ENCODE results near the gene MAPRE3.

Gene MAPRE3

DNA sequence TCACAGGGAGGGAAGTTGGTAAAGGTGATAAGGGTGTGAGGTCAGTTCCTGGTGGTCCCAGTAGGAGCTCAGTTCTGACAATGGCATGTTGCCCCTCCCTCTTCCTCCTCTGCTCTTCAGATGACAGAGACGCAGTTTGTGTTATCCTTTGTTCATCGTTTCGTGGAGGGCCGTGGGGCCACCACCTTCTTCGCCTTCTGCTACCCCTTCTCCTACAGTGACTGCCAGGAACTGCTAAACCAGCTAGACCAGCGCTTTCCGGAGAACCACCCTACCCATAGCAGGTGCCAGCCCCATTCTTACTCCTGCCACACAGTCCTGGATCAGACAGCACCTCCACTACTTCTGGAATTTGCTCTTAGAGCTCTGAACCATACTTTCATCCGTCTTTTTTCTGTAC, 83.3 kb downstream of the MAPRE3 start:
- DNase-seq = no peak
- Histone ChIP-seq H3K27ac (no peak overlapping the region), H3K9me3 (ENCODE audit: severe bottlenecking) (no peaks in the 10 kb centered on the region), H3K27me3 (ENCODE audit: insufficient read depth, low read depth, severe bottlenecking) (no peaks in the 10 kb centered on the region), H3K36me3 (peaks cover 60% of the 10 kb centered on the region), H3K4me3 (ENCODE audit: low read depth, low read length) (no peak overlapping the region)
- TF ChIP-seq, protein P1, sequence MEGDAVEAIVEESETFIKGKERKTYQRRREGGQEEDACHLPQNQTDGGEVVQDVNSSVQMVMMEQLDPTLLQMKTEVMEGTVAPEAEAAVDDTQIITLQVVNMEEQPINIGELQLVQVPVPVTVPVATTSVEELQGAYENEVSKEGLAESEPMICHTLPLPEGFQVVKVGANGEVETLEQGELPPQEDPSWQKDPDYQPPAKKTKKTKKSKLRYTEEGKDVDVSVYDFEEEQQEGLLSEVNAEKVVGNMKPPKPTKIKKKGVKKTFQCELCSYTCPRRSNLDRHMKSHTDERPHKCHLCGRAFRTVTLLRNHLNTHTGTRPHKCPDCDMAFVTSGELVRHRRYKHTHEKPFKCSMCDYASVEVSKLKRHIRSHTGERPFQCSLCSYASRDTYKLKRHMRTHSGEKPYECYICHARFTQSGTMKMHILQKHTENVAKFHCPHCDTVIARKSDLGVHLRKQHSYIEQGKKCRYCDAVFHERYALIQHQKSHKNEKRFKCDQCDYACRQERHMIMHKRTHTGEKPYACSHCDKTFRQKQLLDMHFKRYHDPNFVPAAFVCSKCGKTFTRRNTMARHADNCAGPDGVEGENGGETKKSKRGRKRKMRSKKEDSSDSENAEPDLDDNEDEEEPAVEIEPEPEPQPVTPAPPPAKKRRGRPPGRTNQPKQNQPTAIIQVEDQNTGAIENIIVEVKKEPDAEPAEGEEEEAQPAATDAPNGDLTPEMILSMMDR (IDR thresholded peaks at IDR 0.05; ENCODE audit: low read depth, low read length) = no peak

GRCh38 chr2:27054721-27055120, 84.3 kb downstream of the MAPRE3 start:
- Histone ChIP-seq H3K27me3 (ENCODE audit: insufficient read depth, low read depth, severe bottlenecking) (no peaks in the 10 kb centered on the region), H3K4me3 (ENCODE audit: low read depth, low read length) (no peak overlapping the region), H3K36me3 (peaks cover 70% of the 10 kb centered on the region), H3K27ac (no peak overlapping the region), H3K9me3 (ENCODE audit: severe bottlenecking) (no peaks in the 10 kb centered on the region)
- no peak for DNase-seq
- TF ChIP-seq, protein P1 (IDR thresholded peaks at IDR 0.05; ENCODE audit: low read depth, low read length) = no peak

DNA sequence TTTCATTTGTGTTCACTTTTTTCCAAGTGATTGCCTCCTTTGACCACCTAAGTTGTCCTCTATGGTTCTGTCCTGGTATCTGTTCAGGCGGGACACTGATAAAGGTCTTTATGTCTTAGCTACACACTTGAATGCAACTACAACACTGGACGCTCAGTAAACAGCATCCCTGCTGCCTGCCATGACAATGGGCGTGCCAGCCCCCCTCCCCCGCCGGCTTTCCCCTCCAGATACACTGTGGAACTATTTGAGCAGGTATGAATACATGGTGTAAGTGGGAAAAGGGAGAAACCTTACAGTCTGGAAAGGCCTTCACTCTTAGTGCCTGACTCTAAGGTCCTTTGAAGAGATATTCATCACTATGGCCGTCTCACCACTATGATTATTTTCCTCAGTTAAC, 86.7 kb downstream of the MAPRE3 start:
- TF ChIP-seq, protein P1 (IDR thresholded peaks at IDR 0.05; ENCODE audit: low read depth, low read length) = no peak
- DNase-seq = no peak
- Histone ChIP-seq H3K36me3 (peaks cover 72% of the 10 kb centered on the region), H3K27ac (no peak overlapping the region), H3K9me3 (ENCODE audit: severe bottlenecking) (no peaks in the 10 kb centered on the region), H3K27me3 (ENCODE audit: insufficient read depth, low read depth, severe bottlenecking) (no peaks in the 10 kb centered on the region), H3K4me3 (ENCODE audit: low read depth, low read length) (no peak overlapping the region)

DNA sequence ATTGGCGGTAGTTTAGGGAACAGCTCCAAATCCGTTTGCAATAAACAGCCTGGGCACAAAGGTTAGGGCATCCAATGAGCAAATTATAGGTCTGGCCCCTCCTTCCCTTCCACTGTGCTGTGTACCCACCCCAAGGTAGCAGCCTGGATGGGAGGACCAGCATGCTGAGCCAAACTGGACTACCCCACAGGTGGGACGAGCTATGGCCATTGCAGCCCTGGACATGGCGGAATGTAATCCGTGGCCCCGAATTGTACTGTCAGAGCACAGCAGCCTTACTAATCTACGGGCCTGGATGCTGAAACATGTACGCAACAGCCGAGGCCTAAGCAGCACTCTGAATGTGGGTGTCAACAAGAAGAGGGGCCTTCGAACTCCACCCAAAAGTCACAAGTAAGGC, 87.8 kb downstream of the MAPRE3 start:
- no peak for DNase-seq
- no peaks in the 10 kb centered on the region for H3K9me3 ChIP-seq (ENCODE audit: severe bottlenecking)
- no peaks in the 10 kb centered on the region for H3K27me3 ChIP-seq (ENCODE audit: insufficient read depth, low read depth, severe bottlenecking)
- H3K36me3 ChIP-seq = peaks cover 77% of the 10 kb centered on the region
- H3K27ac ChIP-seq = no peak overlapping the region
- TF ChIP-seq, protein P1 (IDR thresholded peaks at IDR 0.05; ENCODE audit: low read depth, low read length) = no peak
- H3K4me3 ChIP-seq (ENCODE audit: low read depth, low read length) = no peak overlapping the region

- no peaks in the 10 kb centered on the region for H3K27me3 ChIP-seq (ENCODE audit: insufficient read depth, low read depth, severe bottlenecking)
- H3K36me3 ChIP-seq = peaks cover 66% of the 10 kb centered on the region
- no peak overlapping the region for H3K4me3 ChIP-seq (ENCODE audit: low read depth, low read length)
- no peaks in the 10 kb centered on the region for H3K9me3 ChIP-seq (ENCODE audit: severe bottlenecking)
- no peak overlapping the region for H3K27ac ChIP-seq
- TF ChIP-seq, protein P1 (IDR thresholded peaks at IDR 0.05; ENCODE audit: low read depth, low read length) = no peak
- no peak for DNase-seq
These were observed 88.8 kb downstream of the MAPRE3 start for GRCh38 chr2:27059141-27059820.

DNA sequence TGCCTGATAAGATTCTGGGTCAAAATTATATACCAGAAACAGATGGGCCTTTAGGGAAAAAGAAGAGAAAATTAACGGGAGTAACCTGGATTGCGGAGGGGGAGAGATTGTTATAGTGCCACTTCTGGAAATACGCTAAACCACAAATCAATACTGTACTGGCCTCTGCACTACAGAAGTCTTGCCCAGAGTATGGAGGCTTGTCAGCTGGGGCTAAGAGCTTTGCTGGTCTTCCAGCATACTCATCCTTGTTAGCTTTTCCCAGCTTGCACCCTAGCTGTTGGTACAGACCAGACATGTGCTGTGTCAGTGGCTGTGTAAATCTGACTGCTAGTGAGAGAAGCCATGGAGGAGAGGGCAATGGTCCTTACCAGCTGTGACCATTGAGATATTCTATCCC, 89.9 kb downstream of the MAPRE3 start:
- no peaks in the 10 kb centered on the region for H3K27me3 ChIP-seq (ENCODE audit: insufficient read depth, low read depth, severe bottlenecking)
- TF ChIP-seq, protein P1 (IDR thresholded peaks at IDR 0.05; ENCODE audit: low read depth, low read length) = no peak
- peaks cover 56% of the 10 kb centered on the region for H3K36me3 ChIP-seq
- H3K9me3 ChIP-seq (ENCODE audit: severe bottlenecking) = no peaks in the 10 kb centered on the region
- H3K27ac ChIP-seq = no peak overlapping the region
- no peak for DNase-seq
- no peak overlapping the region for H3K4me3 ChIP-seq (ENCODE audit: low read depth, low read length)
